BE2C (cell line): ENCODE results near the gene NOTUM.

Experiments
- DNase-seq: peaks from one replicate; pipeline ENCODE4 v3.0.0-alpha.2; 2020
- H3K27me3 ChIP-seq: fragments of 250-450 bp; sonication (Bioruptor Pico); 2 replicates; pipeline ENCODE4 v1.5.1; 2020; ENCODE audit warnings: mild to moderate bottlenecking
- H3K36me3 ChIP-seq: fragments of 250-450 bp; sonication (Bioruptor Pico); 2 replicates; pipeline ENCODE4 v1.5.1; 2020; ENCODE audit warnings: mild to moderate bottlenecking
- H3K4me1 ChIP-seq: fragments of 250-450 bp; sonication (Bioruptor Pico); 2 replicates; pipeline ENCODE4 v1.5.1; 2020
- H3K4me3 ChIP-seq: 2 replicates; pipeline ENCODE4 v1.5.1; 2011; ENCODE audit warnings: low read depth, low read length
- H3K9me3 ChIP-seq: fragments of 250-450 bp; sonication (Bioruptor Pico); 2 replicates; pipeline ENCODE4 v1.5.1; 2020
- CTCF ChIP-seq: IDR thresholded peaks from 2 replicates; pipeline ENCODE4 v1.5.1; 2012; ENCODE audit warnings: mild to moderate bottlenecking, low read depth, low read length

Gene NOTUM

DNA sequence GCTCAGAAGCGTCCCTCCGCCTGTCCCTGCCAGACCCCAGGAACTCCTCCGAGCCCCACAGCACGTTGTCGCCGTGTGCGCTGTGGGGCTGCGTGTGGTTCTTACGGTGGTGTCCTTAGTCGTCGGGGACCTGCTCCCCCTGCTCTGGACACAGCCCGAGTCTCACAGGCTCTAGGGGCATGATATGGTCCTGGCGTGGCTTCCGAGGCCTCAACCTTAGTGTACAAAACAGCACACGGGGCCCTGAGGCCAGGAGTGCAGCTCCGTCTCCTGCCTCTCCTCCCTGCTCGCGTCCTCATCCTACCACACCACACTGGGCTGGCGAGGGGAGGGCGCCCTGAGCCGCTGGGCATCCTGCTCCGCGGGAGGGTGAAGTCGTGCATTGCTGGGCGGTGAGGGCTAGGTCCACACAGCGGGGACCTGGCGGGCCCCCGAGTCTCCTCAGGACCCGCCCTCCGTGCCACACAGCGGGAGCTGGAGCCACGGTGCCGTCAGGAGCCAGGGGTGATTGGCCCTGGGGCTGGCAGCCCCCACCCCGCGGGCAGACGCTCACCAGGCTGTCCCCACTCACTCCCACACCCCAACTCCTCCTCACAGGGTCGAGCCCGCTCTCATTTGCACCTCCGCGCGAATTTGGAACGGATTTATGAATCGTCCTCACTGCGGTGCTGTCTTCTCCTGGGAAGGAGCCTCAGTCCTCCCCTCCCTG lies 32.3 kb downstream of the NOTUM start:
- Histone ChIP-seq H3K4me3 (peak overlapping the region; percentile 80), H3K36me3 (peaks cover 2% of the 10 kb centered on the region; the same call in 1 of the 2 replicates), H3K27me3 (no peaks in the 10 kb centered on the region), H3K9me3 (no peaks in the 10 kb centered on the region), H3K4me1 (peaks cover 6% of the 10 kb centered on the region)
- TF ChIP-seq CTCF, result no peak
- DNase-seq, result no peak

DNA sequence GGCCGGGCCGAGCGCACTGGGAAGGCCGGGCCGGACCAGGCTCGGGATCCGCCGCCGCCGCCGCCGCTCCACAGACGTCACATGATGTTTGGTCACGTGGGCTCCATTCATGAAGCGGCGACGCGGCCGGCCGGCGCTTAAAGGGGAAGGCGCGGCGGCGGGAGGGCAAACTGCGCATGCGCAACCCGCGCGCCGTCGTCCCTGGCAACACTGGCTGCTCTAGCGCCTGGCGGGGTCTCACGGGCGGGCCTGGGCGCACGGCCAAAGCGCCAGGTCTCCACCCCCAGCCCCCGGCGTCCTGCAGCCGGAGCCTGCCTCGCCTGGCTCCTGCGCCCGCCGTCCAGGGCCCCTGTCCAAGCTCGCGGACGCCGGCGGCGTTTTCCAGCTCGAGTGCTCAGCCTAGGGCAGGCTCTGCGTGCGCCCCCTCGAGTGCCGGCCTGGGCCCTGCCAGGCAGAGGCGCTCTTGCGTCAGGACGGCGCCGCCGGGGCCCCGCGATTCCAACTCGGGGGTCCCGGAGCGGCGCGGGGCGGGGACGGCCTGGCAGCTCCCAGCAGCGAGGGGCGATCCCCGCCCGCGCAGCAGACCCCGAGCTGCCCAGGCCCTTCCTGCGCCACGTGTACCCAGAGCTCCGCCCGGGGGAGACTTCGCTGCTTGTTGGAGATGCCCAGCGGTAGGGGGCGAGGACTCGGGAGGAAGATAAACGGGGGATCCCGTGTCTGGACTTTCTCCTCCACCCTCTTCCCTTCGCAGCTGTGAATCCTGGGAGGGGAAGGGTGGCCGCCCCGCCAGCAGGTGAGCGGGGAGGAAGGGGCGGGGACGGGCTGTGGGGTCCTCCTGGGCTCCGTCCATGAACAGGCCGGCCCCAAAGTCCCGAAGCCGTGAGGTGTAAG lies 33.1 kb downstream of the NOTUM start, which contains the start of gene MAFG:
TSS of gene MAFG (minus strand) at position 83 of the 891 bp plus-strand sequence. CDS start 4,550 bp downstream, outside the sequence.
- H3K9me3 ChIP-seq, result no peaks in the 10 kb centered on the region
- peak; percentile 34 for TF ChIP-seq CTCF
- H3K36me3 ChIP-seq, result peaks cover 3% of the 10 kb centered on the region
- peak within 1 kb of the TSS; percentile 80 for H3K4me3 ChIP-seq
- peak; percentile 98 for DNase-seq
- H3K27me3 ChIP-seq, result no peaks in the 10 kb centered on the region
- peaks cover 6% of the 10 kb centered on the region for H3K4me1 ChIP-seq

DNA sequence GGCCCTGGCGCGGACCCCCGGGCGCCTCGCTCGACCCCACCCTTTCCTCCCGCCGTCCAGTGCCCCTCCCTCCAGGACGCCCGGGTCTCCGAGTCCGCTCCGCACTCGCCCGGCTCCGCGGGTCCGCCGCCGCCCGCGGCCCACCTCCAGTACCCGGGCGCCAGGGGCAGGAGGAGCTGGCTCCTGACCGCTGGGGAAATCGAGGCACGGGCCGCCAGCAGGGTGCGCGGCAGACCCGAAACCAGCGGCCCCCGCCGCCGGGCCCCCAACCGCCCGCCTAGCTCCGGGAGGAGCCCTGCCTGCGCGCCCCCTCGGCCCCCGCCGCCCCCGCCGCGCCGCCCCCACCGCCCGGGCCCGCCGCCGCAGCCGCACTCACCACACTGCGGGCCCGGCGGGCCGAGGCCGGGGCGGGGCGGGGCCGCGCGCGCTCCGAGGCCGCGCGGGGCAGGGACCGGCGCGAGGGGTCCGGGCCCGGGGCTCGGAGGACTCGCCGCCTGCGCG lies 33.8 kb downstream of the NOTUM start:
- no peaks in the 10 kb centered on the region for H3K9me3 ChIP-seq
- DNase-seq, result no peak
- H3K36me3 ChIP-seq, result peaks cover 10% of the 10 kb centered on the region
- no peaks in the 10 kb centered on the region for H3K27me3 ChIP-seq
- TF ChIP-seq CTCF, result no peak
- H3K4me1 ChIP-seq, result peaks cover 6% of the 10 kb centered on the region
- peak overlapping the region; percentile 80 for H3K4me3 ChIP-seq

DNA sequence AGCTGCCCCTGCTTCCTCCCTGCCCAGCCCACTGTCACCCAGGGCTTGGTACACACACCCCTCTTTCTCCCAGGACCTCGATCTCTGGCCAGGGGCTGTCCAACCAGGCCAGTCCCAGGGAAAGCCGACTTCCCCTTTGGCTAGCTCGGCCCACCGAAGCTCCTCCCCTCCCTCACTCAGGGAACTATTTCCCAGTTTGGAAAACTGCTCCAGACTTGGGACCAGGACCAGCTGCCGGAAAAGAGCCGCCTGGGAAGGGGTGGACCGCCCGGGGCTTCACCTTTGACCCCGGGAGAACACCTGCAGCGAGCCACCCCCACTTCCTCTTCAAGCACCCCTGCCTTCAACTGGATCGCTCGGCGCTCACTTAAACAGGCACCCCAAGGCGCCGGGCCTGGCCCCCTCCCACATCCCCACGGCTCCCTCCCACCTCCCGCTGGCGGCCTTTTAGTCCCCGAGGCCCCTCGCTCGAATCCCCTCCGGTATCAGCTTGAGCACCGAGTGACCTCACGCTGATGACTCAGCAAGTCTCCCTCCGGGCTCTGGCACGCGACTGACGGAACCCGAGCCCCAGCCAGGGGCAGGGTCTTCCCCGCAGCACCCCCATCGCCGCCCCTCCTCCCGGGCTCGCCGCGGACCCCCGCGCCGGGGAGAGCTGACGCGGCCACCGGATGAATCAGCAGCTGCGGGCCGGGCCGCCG lies 34.4 kb downstream of the NOTUM start:
- peaks cover 6% of the 10 kb centered on the region for H3K4me1 ChIP-seq
- DNase-seq, result peak; percentile 76
- H3K36me3 ChIP-seq, result peaks cover 15% of the 10 kb centered on the region
- H3K27me3 ChIP-seq, result no peaks in the 10 kb centered on the region
- H3K4me3 ChIP-seq, result peak overlapping the region; percentile 80
- TF ChIP-seq CTCF, result no peak
- H3K9me3 ChIP-seq, result no peaks in the 10 kb centered on the region

DNA sequence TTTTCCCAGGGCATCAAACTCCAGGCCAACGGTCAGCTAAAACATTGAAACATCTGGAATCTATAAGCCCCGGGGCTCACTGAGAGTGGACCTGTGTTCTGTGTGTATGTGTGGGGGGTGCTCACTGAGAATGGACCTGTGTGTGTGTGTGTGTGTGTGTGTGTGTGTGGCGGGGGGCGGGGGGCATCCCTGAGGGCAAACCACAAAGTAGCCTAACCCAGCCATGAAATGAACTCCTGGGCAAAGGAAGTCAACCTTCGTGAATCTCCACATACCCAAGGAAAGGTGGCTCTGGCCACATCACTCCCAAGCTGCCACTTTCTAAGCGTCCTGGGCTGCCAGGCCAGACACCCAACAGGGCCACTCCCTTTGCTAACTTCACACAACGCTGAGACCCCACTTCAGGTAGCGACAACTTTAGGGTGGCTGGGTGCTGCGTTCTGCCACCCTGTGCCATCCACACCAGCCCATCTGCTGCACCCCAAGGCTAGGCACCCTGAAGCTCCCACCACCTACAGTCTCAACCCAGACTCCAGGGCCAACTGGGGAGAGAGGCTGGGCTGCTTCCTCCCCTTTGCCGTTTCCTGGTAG lies 35.0 kb downstream of the NOTUM start:
- peak overlapping the region; percentile 80 for H3K4me3 ChIP-seq
- no peak for TF ChIP-seq CTCF
- H3K36me3 ChIP-seq, result peaks cover 18% of the 10 kb centered on the region
- no peak for DNase-seq
- no peaks in the 10 kb centered on the region for H3K27me3 ChIP-seq
- H3K4me1 ChIP-seq, result peaks cover 6% of the 10 kb centered on the region
- no peaks in the 10 kb centered on the region for H3K9me3 ChIP-seq
